ENCODE data around the gene FTSJ1. TPM values are rescaled to one million over a fixed set of nuclear protein-coding genes. Genes with fewer than 3 reads are reported as not detected.

The FTSJ1 gene
- total and polyA plus RNA-seq, 2 of the 4 experiments (the other 2 are of a cell fraction) = 50.8 to 59.9 TPM

DNA sequence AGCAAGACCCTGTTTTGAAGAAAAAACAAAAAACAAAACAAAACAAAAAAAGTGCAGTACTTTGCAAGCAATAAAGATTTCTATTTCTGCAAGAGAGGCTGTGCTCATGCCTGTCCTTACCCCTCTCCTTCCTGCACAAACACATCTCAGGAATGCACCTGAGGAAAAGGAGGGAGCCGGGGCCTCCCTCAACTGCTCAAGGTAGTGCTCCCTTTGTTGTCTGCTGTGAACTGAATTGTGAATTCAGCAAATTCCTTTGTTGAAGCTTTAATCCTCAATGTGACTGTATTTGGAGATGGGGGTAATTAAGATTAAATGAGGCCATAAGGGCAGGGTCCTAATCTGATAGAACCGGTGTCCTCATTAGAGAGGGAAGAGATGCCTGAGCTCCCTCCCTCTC lies 13.9 kb downstream of the FTSJ1 start:
- H4K91ac ChIP-seq (ENCODE audit: insufficient read depth, low read depth, low read length) = no peak overlapping the region
- peaks cover 5% of the 10 kb centered on the region for H3K4me1 ChIP-seq (ENCODE audit: control insufficient read depth, insufficient read depth, low read length)
- H3K23ac ChIP-seq (ENCODE audit: low read depth, low read length) = no peak overlapping the region
- peaks cover 11% of the 10 kb centered on the region for H3K9me1 ChIP-seq (ENCODE audit: insufficient read depth, low read length)
- BruUV-seq (replicated peaks) = no TSS peak
- peaks cover 3% of the 10 kb centered on the region; the same call in 1 of the 2 replicates for H3K36me3 ChIP-seq (ENCODE audit: control insufficient read depth, insufficient read depth, low read length)
- H2BK20ac ChIP-seq (ENCODE audit: low read depth, low read length) = no peak overlapping the region
- no peak overlapping the region for H3K27ac ChIP-seq (ENCODE audit: insufficient read depth, low read length)
- H2AFZ ChIP-seq (replicated peaks; ENCODE audit: low read length, poor library complexity) = no peak overlapping the region
- H2AK9ac ChIP-seq (replicated peaks; ENCODE audit: low read depth, low read length, poor library complexity) = no peak overlapping the region
- H3K14ac ChIP-seq (replicated peaks; ENCODE audit: low read depth, low read length) = no peak overlapping the region
- no peaks in the 10 kb centered on the region for H4K20me1 ChIP-seq (ENCODE audit: insufficient read depth, low read length)
- no peaks in the 10 kb centered on the region for H3K27me3 ChIP-seq (ENCODE audit: control insufficient read depth, insufficient read depth, low read length)
- H3K4me3 ChIP-seq (ENCODE audit: insufficient read depth, low read depth, low read length) = no peak overlapping the region
- no peak overlapping the region for H2BK120ac ChIP-seq (ENCODE audit: low read depth, low read length)
- WGBS, 2 experiments (ENCODE audit: extremely low coverage in 2 of 2, insufficient read length in 1 of 2) = no CpG with 5 or more reads among the region's 2 CpGs
- dilution Hi-C loops (cut with HindIII; ENCODE audit: low sequenced_read_pairs, unreplicated experiment) = no loop called here
- no peaks in the 10 kb centered on the region for H3K79me1 ChIP-seq (ENCODE audit: low read depth in 1 of 2, low read length in 2 of 2)
- no peaks in the 10 kb centered on the region; the same call in 1 of the 2 replicates for H3K9me3 ChIP-seq (ENCODE audit: control insufficient read depth, insufficient read depth, low read length)
- no peak overlapping the region for H3K4ac ChIP-seq (ENCODE audit: low read depth, low read length)
- no peak overlapping the region for H3K56ac ChIP-seq (ENCODE audit: extremely low read depth, insufficient read depth, low read length)
- H3K4me2 ChIP-seq (ENCODE audit: low read depth, low read length) = no peak overlapping the region
- no peak for ATAC-seq (ENCODE audit: low read depth)
- H2BK5ac ChIP-seq (ENCODE audit: low read depth, low read length, poor library complexity, severe bottlenecking) = no peak overlapping the region
- no peak for DNase-seq
- no peak overlapping the region for H2AK5ac ChIP-seq (ENCODE audit: low read depth, low read length)
- no peak overlapping the region for H3K9ac ChIP-seq (ENCODE audit: low read depth, low read length)
- TF ChIP-seq CTCF (conservative IDR thresholded peaks at IDR 0.05; ENCODE audit: low read depth, low read length) (no peak), MAZ (IDR thresholded peaks at IDR 0.05; ENCODE audit: borderline replicate concordance, low read depth, low read length) (no peak)
- TF ChIP-seq, protein P1, sequence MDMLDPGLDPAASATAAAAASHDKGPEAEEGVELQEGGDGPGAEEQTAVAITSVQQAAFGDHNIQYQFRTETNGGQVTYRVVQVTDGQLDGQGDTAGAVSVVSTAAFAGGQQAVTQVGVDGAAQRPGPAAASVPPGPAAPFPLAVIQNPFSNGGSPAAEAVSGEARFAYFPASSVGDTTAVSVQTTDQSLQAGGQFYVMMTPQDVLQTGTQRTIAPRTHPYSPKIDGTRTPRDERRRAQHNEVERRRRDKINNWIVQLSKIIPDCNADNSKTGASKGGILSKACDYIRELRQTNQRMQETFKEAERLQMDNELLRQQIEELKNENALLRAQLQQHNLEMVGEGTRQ (IDR thresholded peaks at IDR 0.05; ENCODE audit: low read depth, low read length) = no peak
- H4K5ac ChIP-seq (ENCODE audit: low read depth, low read length) = no peak overlapping the region
- H4K8ac ChIP-seq (ENCODE audit: low read depth in 2 of 2, low read length in 2 of 2) = no peak overlapping the region
- no peak overlapping the region for H3K18ac ChIP-seq (ENCODE audit: low read depth, low read length)
- no peak overlapping the region for H2BK15ac ChIP-seq (ENCODE audit: low read depth, low read length)
- in situ Hi-C loops (cut with MboI; ENCODE audit: low sequenced_read_pairs) = loop anchor here (10.0 kb wide), 1 partner anchor 405 kb away; no protein-coding TSS in a partner anchor
- POLR2A ChIA-PET (ENCODE audit: unreplicated experiment) = no interaction called here
- intact Hi-C loops (cut with micrococcal nuclease) = loop anchor here (5.0 kb wide), 2 partner anchors 463 to 653 kb away; partner anchors contain the start of gene ZNF81
- CTCF ChIA-PET = no interaction called here
